GM18873 (cell line): Measurements from ENCODE around the gene RDH14.
A peak's percentile ranks its signal among the peaks of the same experiment; 100 is the strongest.

Experiments
- ATAC-seq: cut with Tn5 transposase; IDR thresholded peaks from one replicate; pipeline ENCODE4 v1.9.1; 2021; ENCODE audit warnings: mild to moderate bottlenecking, moderate library complexity, moderate number of reproducible peaks; ENCODE audit not compliant: unreplicated experiment, low FRiP score

Gene RDH14, protein sequence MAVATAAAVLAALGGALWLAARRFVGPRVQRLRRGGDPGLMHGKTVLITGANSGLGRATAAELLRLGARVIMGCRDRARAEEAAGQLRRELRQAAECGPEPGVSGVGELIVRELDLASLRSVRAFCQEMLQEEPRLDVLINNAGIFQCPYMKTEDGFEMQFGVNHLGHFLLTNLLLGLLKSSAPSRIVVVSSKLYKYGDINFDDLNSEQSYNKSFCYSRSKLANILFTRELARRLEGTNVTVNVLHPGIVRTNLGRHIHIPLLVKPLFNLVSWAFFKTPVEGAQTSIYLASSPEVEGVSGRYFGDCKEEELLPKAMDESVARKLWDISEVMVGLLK

GRCh38 chr2:18560031-18560796, at the start of gene RDH14:
RDH14 (minus strand) TSS chr2:18560653; CDS start chr2:18560572, 81 bp downstream.
- ATAC-seq = peak; percentile 98

GRCh38 chr2:18610090-18610489, 49.6 kb upstream of the RDH14 start:
- ATAC-seq = no peak

DNA sequence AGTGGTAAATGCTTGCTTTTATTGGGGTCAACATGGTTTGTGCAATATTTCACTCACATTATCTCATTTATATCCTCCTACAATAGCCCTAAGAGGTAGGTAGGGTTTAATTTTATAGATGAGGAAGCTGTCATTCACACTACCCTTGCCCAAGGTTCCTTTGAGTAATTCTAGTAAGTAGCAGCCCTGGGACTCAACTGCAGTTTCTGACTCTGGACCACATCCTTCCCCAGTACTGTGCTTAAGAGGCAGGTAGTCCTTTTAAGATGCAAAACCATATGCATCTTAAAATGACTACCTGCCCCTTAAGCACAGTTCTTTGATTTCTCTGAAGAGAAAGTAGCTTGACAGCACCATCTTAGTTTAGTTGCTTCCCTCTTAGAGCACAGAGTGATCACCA, 44.7 kb upstream of the RDH14 start:
- no peak for ATAC-seq

- ATAC-seq = no peak
These were observed 44.1 kb upstream of the RDH14 start for GRCh38 chr2:18604531-18604885.

GRCh38 chr2:18603854-18604530, 43.5 kb upstream of the RDH14 start:
- ATAC-seq = no peak

GRCh38 chr2:18602298-18602697, 41.8 kb upstream of the RDH14 start:
- no peak for ATAC-seq

GRCh38 chr2:18600255-18600613, 39.8 kb upstream of the RDH14 start:
- no peak for ATAC-seq

GRCh38 chr2:18599509-18600254, 39.2 kb upstream of the RDH14 start:
- no peak for ATAC-seq

DNA sequence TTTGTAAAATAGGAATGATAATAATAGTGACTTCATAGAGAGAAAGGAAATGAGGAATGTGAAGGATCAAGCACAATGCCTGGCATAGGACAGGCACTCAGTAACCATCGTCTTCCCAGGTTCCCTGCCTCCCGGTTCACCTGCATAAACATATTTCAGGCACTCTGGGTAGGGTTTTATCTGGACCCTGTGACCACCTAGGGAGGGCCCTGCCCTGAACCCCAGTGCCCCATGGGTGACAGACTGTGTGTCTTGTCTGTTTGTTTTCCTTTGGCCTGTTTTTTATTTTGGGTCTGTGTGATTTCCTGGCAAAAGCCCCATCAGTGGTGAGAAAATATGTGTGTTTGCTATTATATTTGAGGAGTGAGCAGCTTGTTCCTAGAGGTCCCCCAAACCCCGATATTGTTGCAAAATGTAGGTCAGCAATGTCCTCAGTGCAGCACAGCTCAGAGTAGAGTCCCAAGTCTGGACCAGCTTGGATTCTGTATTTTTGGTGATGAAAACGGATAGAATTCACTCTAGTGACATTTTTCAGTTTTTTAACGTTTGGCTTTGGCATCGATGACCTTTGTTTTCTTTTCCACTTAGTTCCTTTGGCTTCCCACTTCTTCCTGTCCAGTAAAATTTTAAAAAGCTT, 38.5 kb upstream of the RDH14 start:
- ATAC-seq = no peak

DNA sequence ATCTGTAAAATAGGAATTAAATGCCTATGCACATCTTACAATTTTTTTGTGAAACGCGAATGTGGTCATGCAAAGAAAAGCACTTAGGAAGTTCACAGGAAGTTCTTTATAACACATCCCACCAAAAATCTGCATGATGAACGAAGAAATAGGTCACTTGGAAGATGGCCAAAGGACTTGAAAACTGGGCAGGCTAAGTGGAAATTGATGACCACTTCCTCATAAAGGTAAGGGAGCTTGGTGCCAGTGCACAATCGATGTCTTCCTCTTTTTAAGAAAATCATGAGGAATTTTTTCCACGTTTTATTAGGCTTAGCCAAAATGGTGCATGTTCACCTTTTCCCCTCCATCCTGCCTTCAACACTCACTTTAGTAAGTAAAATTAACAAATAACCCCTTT, 37.2 kb upstream of the RDH14 start:
- ATAC-seq = no peak

DNA sequence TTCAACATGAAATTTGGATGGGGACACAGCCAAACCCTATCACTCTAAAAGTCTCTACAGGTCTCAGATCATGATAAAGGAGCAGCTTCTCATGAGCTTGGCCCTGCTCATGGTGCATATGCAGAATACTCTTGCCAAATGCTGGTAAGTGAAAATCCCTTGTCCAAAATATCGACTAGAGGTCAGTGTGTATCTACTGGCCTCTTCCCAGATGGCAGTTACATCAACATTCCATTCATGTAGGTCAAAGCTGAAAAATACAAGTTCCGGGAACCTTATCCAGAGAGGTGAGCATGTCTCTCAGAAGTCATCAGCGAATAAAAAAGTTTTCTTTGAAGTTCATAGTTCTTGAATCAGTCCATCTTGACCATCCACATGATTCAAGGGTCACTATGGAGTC, 36.5 kb upstream of the RDH14 start:
- ATAC-seq = no peak

- no peak for ATAC-seq
These were observed 33.0 kb upstream of the RDH14 start for GRCh38 chr2:18593496-18593895.

GRCh38 chr2:18592372-18592771, 31.9 kb upstream of the RDH14 start:
- ATAC-seq = no peak

DNA sequence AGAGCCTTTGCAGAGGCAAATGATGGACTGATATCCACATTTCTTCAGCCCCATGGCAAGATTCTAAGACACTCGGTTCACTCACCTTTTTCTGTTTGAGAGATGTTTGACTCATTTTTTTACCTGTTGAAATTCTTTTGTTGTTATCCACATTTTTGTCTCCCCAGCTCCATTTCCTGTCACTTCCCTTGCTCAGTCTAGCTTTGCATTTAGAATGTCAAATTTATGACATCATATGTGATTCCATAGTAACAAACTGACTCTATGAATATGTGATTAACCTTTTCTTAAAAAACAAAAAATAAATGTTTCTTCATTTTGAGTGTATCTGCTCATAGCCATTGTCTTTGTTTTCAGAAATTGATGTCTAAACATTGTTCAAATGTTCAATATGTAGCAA, 28.9 kb upstream of the RDH14 start, which contains the start of gene NT5C1B:
Gene NT5C1B (minus strand): TSS at position 216 of the 400 bp plus-strand sequence. CDS start 101 bp downstream, at position 115.
- ATAC-seq = no peak

DNA sequence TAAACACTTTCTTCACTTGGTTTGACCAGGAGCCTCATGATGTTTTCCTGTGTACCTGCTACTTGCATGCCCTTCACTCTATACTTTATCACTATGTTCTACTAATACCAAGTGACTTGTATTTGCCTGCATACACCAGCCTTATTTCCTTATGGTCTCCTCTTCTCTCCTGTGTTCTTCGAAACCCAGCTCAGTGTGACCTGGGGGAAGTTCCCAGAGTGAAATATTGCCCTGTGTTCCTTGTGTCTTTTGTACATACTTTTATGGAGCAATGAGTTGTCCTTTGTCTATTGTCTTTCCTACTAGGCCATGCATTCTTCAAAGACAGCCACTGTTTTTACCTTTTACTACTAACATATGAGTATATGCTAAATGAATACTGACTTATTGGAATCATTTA, 28.3 kb upstream of the RDH14 start:
- no peak for ATAC-seq

DNA sequence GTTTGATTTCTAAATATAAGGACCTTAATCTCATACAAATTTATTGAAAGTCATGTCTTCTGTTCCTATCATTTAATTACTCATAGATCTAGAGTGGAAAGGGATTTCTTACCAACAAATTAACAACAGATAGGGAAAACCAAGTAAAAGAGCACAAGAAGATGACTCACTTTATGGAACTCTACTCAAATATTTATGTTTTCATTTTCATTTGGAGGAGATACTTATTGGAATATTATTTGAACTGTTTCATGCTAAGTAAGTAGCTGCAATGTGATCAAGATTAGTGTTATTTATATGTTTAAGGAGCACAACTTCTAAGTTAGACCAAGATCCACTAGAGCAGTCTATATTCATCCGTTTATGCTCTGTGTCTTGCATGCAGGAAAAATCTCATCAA, 27.6 kb upstream of the RDH14 start:
- no peak for ATAC-seq

DNA sequence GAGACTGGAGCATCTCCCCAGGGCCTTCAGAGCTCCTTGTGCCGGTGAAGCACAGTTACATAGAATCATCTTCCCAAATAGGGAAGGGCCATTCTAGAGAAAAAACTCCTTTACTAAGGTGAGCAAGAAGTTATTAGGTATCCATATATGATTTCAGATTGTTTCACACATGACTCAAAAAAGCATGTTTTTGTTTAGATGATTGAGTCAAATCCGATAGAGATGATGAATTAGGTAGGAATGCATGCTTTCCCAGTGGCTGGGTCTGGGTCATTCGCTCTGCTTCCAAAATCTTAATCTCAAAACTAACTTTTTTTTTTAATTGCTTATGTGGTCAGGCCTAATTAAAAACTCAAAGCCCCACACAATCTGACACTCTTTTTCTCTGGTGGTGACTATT, 25.1 kb upstream of the RDH14 start:
- no peak for ATAC-seq

DNA sequence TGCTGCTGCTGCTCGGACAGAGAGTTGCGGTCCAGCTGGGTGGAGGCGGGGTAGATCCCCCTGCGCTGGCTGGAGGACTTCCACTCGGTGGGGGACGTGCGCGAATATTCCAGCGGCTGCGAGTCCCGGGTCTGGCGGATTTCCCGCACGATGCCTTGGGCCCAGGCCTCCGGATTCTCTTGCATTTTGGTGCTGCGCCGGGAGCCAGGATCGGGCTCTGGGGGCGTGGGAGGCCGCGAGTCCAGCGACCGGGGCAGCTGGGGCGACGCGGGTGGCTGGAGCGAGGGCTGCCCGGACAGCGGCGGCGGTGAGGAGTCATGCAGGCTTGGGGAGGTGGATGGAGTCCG, 24.1 kb upstream of the RDH14 start:
- no peak for ATAC-seq

- ATAC-seq = no peak
These were observed 23.6 kb upstream of the RDH14 start for GRCh38 chr2:18583905-18584607.

- ATAC-seq = no peak
These were observed 20.2 kb upstream of the RDH14 start for GRCh38 chr2:18580606-18581005.
